ENCODE measurements around the gene ANKRD16.
"Not testable (repeated sequence)": the region's sequence is repeated elsewhere in the genome, so short reads cannot be mapped to it uniquely, and the experiment has no call there.

Gene ANKRD16

DNA sequence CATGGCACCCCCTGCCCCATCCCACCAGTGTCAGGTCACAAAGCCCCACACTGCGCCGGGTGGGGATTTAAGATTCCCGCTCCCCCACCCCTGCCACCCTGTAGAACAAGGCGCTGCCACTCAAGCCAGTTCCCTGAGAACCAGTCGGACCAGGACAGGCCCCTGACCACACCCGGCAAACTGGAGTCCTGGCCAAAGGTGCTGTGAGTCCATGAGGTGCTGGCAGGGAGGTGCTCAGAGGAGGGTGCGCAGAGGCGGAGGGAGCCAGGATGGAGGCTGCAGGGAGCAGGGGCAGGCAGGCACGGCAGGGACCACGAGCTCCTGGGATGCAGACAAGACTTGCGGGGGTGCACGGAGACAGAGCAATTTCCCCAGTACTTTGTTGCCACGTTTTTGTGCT, 56.7 kb downstream of the ANKRD16 start:
- ATAC-seq, result no peak

GRCh38 chr10:5831446-5831782, 58.3 kb downstream of the ANKRD16 start:
- ATAC-seq, result no peak

GRCh38 chr10:5830629-5831445, 58.9 kb downstream of the ANKRD16 start:
- ATAC-seq, result peak in 1 of 2 donors; percentile 20

- no peak for ATAC-seq
These were observed 60.4 kb downstream of the ANKRD16 start for GRCh38 chr10:5829267-5829666.

DNA sequence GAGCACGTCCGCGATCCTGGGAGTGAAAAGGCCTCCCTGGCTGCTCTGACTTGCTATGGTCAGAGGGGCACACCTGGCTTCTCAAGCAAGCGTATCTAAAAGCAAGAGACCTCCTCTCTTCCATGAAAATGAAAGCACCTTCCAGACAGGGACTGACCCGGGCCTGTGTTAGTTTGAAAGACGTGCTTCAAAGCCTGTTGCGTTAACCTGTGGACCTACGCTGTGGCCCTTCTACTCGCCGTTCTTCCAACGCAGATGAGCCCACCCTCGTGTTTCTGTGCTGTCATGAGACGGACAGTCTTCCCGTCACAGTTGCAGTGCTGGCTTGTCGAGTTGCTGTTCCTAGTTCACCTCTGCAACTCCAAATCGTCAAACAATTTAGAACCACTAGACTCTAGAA, 61.0 kb downstream of the ANKRD16 start:
- ATAC-seq, result no peak

GRCh38 chr10:5827841-5828240, 61.9 kb downstream of the ANKRD16 start:
- no peak for ATAC-seq

DNA sequence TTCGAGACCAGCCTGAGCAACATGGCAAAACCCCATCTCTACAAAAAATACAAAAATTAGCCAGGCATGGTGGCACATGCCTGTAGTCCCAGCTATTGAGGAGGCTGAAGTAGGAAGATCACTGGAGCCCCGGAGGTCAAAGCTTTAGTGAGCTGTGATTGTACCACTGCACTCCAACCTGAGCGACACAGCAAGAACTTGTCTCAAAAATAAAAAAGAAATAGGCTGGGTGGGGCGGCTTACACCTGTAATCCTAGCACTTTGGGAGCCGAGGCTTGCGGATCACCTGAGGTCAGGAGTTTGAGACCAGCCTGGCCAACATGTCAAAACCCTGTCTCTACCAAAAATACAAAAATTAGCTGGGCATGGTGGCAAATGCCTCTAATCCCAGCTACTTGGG, 63.2 kb downstream of the ANKRD16 start:
- not testable (repeated sequence) for ATAC-seq

DNA sequence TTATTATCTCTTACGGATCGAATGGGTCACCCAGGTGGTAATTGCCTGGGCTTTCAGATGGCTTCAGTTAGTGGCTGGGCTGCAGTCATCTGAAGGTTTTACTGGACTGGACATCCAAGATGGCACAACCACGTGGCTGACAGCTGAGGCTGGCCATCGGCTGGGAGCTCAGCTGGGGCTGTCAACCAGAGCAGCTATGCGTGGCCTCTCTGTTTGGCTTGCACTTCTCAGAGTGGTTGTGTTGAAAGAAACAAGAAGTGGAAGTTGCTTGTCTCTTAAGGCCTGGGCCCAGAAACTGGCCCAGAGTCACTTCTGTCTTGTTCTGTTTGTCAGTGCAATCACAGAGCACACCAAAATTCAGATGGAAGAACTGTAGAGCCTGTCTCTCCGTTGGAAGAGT, 70.8 kb downstream of the ANKRD16 start:
- no peak for ATAC-seq

DNA sequence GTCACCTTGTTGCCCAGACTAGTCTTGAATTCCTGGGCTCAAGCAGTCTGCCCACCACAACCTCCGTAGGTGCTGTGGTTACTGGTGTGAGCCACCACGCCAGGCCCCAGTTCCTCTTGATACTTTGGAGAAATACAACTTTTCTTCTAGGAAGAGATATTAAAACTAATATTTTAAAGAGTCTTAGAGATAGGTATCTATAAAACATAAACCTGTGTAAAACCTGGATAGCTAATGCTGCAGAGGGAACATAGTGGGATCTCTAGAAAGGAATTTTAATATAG, 71.7 kb downstream of the ANKRD16 start:
- ATAC-seq, result no peak

DNA sequence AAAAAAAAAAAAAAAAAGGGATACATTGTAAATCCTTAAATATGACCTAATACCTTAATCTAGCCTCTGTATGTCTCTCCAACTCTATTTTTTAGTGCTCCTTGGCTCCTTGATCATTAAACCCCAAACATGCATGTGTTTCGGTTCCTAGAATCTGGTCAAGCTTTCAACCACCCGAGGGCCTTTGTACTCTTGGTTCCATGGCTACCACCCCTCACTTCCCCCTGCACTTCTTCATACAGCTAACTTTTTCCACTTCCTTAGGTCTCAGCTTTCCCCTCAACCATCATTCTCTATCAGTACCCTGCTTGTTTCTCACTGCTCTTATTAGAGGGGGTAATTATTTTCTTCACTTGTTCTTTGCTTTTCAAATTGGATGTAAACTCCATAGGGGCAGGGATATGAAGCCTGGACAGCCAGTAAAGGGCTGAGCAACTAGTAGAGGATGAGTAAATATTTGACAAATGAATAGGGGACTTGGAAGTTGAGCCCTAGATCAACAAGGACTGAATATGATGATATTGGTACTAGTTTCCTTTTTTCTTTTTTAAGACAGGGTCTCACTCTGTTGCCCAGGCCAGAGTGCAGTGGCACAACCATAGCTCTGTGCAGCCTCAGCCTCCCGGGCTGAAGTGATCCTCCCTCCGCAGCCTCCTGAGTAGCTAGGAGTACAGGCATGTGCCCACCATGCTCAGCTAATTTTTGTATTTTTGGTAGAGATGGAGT, 72.2 kb downstream of the ANKRD16 start:
- ATAC-seq, result no peak

DNA sequence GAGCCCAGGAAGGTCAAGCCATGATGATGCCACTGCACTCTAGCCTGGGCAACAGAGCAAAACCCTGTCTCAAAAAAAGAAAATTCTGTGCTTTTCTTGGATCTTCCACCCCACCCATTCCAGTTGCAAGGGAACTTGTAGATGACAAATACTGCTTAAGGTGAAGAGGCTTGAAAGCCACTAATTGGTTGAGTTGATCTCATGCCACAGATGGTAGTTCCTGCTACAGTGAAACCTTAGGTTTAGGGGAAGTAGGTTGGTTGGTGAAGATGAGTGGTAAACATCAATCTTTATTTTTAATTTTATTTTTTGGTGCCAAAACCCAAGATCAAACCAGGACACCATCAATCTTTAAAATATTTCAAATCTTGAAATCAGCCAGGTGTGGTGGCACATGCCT, 73.5 kb downstream of the ANKRD16 start:
- no peak for ATAC-seq

DNA sequence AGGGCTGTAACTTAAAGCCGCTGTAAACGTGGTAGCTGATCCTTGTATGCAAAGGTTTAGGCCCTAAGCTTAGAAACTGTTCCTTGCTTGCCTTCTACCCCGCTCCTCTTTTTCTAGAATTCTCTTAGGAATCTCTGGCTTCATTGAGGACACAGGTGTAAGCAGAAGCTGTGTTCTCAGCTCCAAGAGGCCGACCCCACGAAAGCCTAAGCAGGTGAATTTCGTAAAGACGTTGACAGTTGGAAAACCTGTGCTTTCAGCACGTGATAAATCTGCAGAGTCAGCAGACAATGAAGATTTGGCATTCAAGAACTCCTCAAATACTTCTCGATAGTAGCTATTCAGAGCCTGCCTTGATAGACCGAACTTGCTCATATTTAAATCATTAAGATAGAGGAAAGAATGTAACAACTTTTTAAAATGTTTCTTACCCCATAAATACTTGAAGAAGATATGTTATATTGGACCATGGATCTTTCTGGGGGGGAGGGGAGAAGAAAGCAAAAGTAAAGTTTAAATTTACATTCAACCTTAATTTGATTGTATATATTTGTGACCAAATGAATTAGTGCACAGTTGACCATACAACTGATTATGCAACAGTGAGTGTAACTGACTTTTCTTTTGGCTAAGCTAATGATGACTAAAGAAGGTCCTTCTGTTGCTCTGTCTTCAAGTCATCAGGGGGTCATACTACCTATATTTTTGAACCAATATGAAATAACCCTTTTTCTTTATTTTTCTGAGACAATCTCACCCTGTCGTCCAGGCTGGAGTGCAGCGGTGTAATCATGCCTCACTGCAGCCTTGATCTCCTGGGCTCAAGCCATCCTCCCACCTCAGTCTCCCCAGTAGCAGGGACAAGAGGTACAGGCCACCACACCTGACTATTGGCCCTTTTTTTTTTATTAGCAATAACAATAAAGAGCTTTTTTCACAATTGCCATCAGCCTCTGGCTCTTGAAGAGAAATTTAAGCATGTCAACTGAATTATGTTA, 75.3 kb downstream of the ANKRD16 start:
- no peak for ATAC-seq

DNA sequence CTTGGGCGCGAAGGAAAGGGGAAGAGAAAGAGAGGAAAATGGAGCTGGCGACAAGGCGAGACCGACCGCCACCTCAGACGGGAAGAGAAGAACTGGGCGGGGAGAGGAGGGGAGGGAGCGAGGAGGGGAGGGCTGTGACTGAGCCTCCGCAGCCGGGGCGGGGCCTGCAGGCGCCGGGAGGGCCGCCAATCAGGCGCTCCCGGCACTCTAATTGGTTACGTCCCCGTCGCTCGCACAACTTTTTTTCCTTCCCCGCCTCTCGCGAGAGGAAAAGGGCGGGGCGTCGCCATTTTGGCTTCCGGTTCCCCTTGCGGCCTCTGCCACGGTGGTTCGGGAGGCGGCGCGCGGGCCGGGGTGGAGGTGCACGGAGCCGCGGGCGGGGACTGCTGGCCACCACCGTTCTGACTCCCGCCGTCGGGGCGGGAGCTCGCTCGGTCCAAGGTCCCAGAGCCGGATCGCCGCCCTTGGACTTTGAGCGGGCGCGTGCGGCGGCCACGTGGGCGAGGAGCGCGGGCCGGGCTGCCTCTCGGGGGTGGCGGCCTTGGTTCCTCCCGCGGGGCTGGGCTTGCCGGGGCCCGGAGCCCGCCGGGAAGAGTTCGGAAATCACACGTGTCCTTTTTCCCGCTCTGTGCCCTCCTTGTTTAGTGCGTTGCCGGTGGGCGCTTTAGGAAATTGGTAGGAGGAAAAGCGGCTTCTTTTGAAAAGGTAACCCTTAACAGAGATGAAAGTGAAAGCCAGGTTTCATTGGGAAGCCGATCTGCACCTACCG, 76.2 kb downstream of the ANKRD16 start, which contains the start of gene GDI2:
Gene GDI2 (minus strand): TSS at position 94 of the 769 bp plus-strand sequence. CDS start 176 bp downstream, outside the sequence.
- ATAC-seq, result peak; percentile 92 to 96

DNA sequence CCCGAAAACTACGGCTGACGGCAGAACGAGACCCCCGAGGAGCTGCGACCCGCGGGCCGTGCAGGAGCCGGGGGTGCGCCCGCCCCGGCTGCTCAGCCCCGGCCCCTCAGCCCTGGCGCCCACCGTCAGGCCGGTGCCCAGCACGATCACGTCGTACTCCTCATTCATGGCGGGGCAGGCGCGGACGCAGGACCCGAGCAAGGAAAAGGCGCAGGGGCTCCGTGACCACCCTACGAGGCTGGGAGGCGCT, 76.7 kb downstream of the ANKRD16 start:
- ATAC-seq, result peak; percentile 21 to 23

DNA sequence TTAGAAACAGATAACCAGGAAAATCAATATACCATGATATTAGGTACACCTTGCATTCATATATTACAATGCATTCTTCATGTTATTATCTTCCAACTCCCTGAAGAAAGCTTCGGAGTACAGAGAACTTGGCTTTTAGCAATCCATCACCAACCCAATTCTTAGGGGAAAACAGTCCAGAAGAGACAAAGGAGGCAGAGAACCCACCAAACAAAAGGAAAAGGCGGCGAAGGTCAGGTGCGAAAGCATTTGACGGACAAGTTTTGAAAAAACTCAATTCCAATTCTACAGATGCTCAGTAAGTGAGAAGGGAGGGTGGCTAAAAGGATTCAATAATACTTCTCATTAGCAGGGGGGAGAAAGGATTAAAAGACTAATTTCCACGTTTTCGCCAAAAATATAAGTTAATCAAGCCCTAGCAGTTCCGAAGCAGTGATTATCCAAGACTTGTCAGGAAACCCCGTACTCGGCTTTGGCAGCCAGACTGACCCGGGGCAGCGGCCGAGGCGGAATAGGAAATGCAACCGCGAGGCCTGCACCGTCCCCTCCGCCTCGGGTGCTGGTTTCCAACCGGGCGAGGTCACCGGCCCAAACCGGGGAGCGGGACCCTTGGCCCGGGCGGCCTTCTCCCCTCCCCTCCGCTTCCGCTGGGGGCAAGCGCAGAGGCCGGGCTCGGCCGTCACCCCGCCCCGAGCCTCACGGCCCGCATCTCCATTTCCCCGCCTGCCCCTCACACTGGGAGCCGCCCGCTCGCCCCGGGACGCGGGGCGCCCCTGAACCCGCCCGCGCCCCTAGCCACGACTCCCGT, 77.2 kb downstream of the ANKRD16 start:
- ATAC-seq, result peak; percentile 13 to 25

Data from activated CD4-positive, CD25-positive, alpha-beta regulatory T cell treated with anti-CD3 and anti-CD28 coated beads, Interleukin-2, amount 50 U/mL, for 24 hours (primary cell).